GM10266 (cell line): Measurements from ENCODE around the gene RPH3AL.

Experiments
- DNase-seq: peaks from one replicate; pipeline ENCODE4 v3.0.0; 2012; ENCODE audit errors: extremely low spot score
- TF ChIP-seq, protein P1 (sequence below): IDR thresholded peaks from 2 replicates; pipeline ENCODE4 v1.5.1; 2012; ENCODE audit warnings: mild to moderate bottlenecking, low read depth; ENCODE audit not compliant: control insufficient read depth, insufficient read depth; ENCODE audit errors: missing control alignments

The RPH3AL gene

GRCh38 chr17:291587-291986, 61.0 kb downstream of the RPH3AL start:
- TF ChIP-seq, protein P1, sequence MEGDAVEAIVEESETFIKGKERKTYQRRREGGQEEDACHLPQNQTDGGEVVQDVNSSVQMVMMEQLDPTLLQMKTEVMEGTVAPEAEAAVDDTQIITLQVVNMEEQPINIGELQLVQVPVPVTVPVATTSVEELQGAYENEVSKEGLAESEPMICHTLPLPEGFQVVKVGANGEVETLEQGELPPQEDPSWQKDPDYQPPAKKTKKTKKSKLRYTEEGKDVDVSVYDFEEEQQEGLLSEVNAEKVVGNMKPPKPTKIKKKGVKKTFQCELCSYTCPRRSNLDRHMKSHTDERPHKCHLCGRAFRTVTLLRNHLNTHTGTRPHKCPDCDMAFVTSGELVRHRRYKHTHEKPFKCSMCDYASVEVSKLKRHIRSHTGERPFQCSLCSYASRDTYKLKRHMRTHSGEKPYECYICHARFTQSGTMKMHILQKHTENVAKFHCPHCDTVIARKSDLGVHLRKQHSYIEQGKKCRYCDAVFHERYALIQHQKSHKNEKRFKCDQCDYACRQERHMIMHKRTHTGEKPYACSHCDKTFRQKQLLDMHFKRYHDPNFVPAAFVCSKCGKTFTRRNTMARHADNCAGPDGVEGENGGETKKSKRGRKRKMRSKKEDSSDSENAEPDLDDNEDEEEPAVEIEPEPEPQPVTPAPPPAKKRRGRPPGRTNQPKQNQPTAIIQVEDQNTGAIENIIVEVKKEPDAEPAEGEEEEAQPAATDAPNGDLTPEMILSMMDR = no peak
- no peak for DNase-seq

GRCh38 chr17:290626-291025, 62.0 kb downstream of the RPH3AL start:
- DNase-seq = no peak
- TF ChIP-seq, protein P1 = no peak

- TF ChIP-seq, protein P1 = no peak
- DNase-seq = no peak
These were observed 62.5 kb downstream of the RPH3AL start for GRCh38 chr17:290121-290521.

DNA sequence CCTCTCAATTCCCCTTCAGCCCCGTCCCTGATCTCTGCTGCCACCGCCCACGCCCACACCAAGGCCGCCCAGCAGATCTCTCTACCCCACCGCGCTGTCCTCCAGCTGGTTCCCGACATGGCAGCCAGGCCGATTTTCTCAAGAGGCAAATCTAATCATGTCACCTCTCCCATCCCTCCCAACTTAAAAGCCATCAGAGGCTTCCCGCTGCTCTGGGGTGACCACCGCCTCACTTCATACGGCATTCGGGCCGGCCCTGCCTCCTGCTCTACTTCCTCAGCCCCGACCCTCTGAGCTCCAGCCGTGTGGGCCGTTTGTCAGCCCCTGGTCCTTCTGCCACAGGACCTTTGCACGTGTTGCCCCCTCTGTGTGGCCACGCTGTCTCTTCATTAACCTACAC, 63.2 kb downstream of the RPH3AL start:
- TF ChIP-seq, protein P1 = no peak
- no peak for DNase-seq

- DNase-seq = no peak
- TF ChIP-seq, protein P1 = no peak
These were observed 63.7 kb downstream of the RPH3AL start for GRCh38 chr17:288802-289356.

GRCh38 chr17:286571-286970, 66.0 kb downstream of the RPH3AL start:
- TF ChIP-seq, protein P1 = no peak
- DNase-seq = no peak

DNA sequence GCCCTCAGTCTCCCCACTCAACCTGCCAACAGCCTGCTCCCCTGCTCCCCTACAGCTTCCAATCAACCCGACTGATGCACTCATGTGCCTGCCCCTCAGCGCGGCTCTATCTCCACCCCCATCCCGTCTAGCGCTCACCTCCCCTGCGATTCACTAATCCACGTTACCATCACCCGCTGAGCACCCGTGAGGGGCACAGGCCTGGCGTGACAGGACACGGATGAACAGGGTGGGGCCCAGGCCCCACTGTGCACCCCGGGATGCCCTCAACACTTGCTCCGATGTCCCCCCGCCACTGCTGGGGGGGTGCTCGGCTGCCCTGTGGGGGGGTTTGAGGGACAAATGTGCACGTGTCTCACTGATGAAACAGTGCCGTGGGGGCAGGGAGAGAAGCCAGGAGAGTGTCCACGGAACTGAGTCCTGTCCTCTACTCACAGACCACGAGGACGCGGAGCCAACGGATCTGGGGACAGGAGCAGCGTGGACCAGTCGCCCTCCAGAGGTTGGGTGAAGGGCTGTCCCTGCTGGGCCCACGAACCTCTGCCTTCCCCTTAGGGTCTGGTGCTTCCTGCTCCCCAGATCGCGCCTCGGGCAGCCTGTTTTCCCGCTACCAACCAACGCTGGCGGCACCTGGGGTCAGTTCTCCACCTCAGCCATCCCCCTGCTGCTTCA, 66.7 kb downstream of the RPH3AL start:
- DNase-seq = no peak
- TF ChIP-seq, protein P1 = no peak
